Fibroblast of lung (primary cell): ENCODE results near the gene KIF5A. TPM values are rescaled to one million over a fixed set of nuclear protein-coding genes. Genes with fewer than 3 reads are reported as not detected.
"Not testable (repeated sequence)": the region's sequence is repeated elsewhere in the genome, so short reads cannot be mapped to it uniquely, and the experiment has no call there.

Experiments
- DNase-seq, 2 donors: peaks; one replicate each; pipeline versions ENCODE4 v3.0.0 to v3.0.0-alpha.2; 2010; ENCODE audit warnings: low read depth in 2 of 2
- H2AFZ ChIP-seq: 2 replicates; pipeline ENCODE4 v1.5.1; 2012; ENCODE audit warnings: low read length, control low read depth, inconsistent platforms
- H3K27ac ChIP-seq: 2 replicates; pipeline ENCODE4 v1.5.1; 2011; ENCODE audit warnings: low read length, control low read depth; ENCODE audit not compliant: insufficient read depth
- H3K27me3 ChIP-seq: 2 replicates; pipeline ENCODE4 v1.5.1; 2011; ENCODE audit warnings: mild to moderate bottlenecking, low read length; ENCODE audit not compliant: control insufficient read depth, insufficient read depth
- H3K36me3 ChIP-seq: 2 replicates; pipeline ENCODE4 v1.5.1; 2011; ENCODE audit warnings: low read length; ENCODE audit not compliant: control insufficient read depth, insufficient read depth
- H3K4me1 ChIP-seq: 2 replicates; pipeline ENCODE4 v1.5.1; 2011; ENCODE audit warnings: low read length; ENCODE audit not compliant: control insufficient read depth, insufficient read depth; ENCODE audit errors: extremely low read depth
- H3K4me2 ChIP-seq: 2 replicates; pipeline ENCODE4 v1.5.1; 2011; ENCODE audit warnings: low read length, control low read depth; ENCODE audit not compliant: insufficient read depth; ENCODE audit errors: extremely low read depth
- H3K4me3 ChIP-seq, 4 experiments: fragments of 200-600 bp in 1 of 4; sonication (generic) in 1 of 4; replicated peaks in 1 of 4; 2 replicates each; pipeline ENCODE4 v1.5.1; 2011 to 2016; ENCODE audit warnings: low read length in 4 of 4, low read depth in 3 of 4, mild to moderate bottlenecking in 3 of 4, control low read depth in 2 of 4, inconsistent platforms in 1 of 4, mixed read lengths in 1 of 4; ENCODE audit not compliant: insufficient read depth in 1 of 4; ENCODE audit errors: control extremely low read depth in 1 of 4
- H3K79me2 ChIP-seq: 2 replicates; pipeline ENCODE4 v1.5.1; 2012; ENCODE audit warnings: mild to moderate bottlenecking, low read length, inconsistent platforms; ENCODE audit not compliant: control insufficient read depth, insufficient read depth
- H3K9ac ChIP-seq: 2 replicates; pipeline ENCODE4 v1.5.1; 2011; ENCODE audit warnings: mild to moderate bottlenecking, low read length, control low read depth; ENCODE audit not compliant: insufficient read depth
- H3K9me3 ChIP-seq: 2 replicates; pipeline ENCODE4 v1.5.1; 2012; ENCODE audit warnings: low read depth, low read length; ENCODE audit not compliant: control insufficient read depth, insufficient read depth
- H4K20me1 ChIP-seq: 2 replicates; pipeline ENCODE4 v1.5.1; 2011; ENCODE audit warnings: low read length; ENCODE audit not compliant: control insufficient read depth, insufficient read depth; ENCODE audit errors: extremely low read depth
- EZH2 ChIP-seq: IDR thresholded peaks from 2 replicates; pipeline ENCODE4 v1.5.1; 2012; ENCODE audit warnings: low read length, control low read depth, mild to moderate bottlenecking; ENCODE audit errors: missing control alignments
- polyA plus RNA-seq, 2 donors: library from polyadenylated mRNA; depleted of rRNA in 1 of 2; stranded (reverse) in 1 of 2; unstranded in 1 of 2; fragments of >200 nt; gene quantifications; 2 replicates each; pipeline ENCODE4 v1.2.1, GENCODE V29; 2011 to 2012; ENCODE audit warnings: missing spikeins in 1 of 2
- total RNA-seq: library from RNA; depleted of rRNA; stranded (reverse); fragments of >200 nt; gene quantifications from 2 replicates; pipeline ENCODE4 v1.2.1, GENCODE V29; 2014
- TF ChIP-seq, protein P1 (sequence below), 2 donors: IDR thresholded peaks in 1 of 2; conservative IDR thresholded peaks in 1 of 2; 1 replicate in 1 of 2; 2 replicates in 1 of 2; pipeline ENCODE4 v1.5.1; 2011 to 2012; ENCODE audit warnings: low read length in 2 of 2, control low read depth in 1 of 2, inconsistent platforms in 1 of 2, low read depth in 1 of 2, mild to moderate bottlenecking in 1 of 2

Gene KIF5A
- total and polyA plus RNA-seq, 2 donors (not counting 1 experiment from before 2014, with no cell fraction given), result 0.53 to 1.3 TPM

DNA sequence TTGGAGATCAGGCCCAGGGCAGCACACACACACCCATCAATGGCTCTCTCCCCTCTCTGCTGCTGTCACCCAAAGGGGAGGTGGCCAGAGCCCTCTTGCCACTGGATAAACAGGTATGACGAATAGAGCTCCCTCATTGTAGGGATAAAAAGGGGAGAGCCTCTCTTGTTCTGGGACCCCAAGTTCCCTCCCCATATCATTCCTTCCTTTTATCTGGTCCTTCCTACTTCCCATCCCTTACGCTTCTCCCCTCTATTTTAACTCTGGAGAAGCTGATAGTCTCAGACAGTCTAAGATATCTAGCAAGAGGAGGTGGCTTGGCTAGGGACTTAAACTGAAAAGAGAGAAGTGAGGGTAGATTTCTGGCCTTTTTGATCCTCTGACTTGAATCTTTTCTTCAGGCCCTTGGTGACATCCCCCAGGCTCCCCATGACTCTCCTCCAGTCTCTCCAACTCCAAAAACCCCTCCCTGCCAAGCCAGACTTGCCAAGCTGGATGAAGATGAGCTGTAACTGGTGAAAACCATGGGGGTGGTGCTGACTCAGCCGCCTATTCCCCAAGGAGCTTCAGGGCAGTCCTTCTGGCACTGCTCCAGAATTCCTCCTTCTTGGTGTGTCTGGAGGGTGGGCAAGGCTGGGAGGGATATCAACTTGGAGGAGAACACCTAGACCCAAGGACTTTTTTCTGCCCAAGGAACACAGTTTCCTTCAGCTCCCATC lies 66.7 kb downstream of the KIF5A start:
- DNase-seq, result peak in 1 of 2 donors; percentile 39

DNA sequence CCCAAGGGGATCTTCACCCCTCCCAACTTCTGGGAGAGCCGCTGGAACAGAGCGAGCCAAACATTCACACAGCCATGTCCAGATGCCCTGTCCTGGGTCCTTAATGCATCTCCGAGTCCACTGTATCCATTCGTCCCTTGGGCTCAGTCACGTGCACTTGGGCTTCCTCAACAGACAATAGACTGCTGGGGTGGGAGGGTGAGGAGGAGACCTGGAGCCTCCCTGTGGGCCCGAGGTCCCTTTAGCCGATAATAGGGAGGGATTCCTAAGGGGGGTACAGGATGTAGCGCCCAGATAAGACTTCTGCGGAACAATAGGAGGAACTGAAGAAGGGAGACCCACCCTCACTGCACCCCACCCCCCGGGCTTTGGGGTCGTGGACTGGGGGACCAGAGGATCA lies 68.1 kb downstream of the KIF5A start:
- Histone ChIP-seq H3K27me3 (peaks cover 28% of the 10 kb centered on the region), H3K79me2 (no peaks in the 10 kb centered on the region), H3K36me3 (no peaks in the 10 kb centered on the region), H3K4me3 (no peak overlapping the region), H3K4me1 (peaks cover 5% of the 10 kb centered on the region), H3K4me2 (no peak overlapping the region), H3K9ac (no peak overlapping the region), H3K27ac (no peak overlapping the region), H2AFZ (no peak overlapping the region), H4K20me1 (no peaks in the 10 kb centered on the region), H3K9me3 (no peaks in the 10 kb centered on the region)
- no peak for DNase-seq
- TF ChIP-seq, protein P1, sequence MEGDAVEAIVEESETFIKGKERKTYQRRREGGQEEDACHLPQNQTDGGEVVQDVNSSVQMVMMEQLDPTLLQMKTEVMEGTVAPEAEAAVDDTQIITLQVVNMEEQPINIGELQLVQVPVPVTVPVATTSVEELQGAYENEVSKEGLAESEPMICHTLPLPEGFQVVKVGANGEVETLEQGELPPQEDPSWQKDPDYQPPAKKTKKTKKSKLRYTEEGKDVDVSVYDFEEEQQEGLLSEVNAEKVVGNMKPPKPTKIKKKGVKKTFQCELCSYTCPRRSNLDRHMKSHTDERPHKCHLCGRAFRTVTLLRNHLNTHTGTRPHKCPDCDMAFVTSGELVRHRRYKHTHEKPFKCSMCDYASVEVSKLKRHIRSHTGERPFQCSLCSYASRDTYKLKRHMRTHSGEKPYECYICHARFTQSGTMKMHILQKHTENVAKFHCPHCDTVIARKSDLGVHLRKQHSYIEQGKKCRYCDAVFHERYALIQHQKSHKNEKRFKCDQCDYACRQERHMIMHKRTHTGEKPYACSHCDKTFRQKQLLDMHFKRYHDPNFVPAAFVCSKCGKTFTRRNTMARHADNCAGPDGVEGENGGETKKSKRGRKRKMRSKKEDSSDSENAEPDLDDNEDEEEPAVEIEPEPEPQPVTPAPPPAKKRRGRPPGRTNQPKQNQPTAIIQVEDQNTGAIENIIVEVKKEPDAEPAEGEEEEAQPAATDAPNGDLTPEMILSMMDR (conservative IDR thresholded peaks at IDR 0.05 in 1 of 2, IDR thresholded peaks at IDR 0.05 in 1 of 2; ENCODE audit: low read depth in 1 of 2, low read length in 2 of 2), result no peak
- TF ChIP-seq EZH2, result no peak

More for the DNA sequence above, 66.7 kb downstream of the KIF5A start:
- Histone ChIP-seq H4K20me1 (no peaks in the 10 kb centered on the region), H3K27me3 (peaks cover 17% of the 10 kb centered on the region), H3K4me3 (no peak overlapping the region), H2AFZ (no peak overlapping the region), H3K36me3 (no peaks in the 10 kb centered on the region), H3K9ac (no peak overlapping the region), H3K79me2 (no peaks in the 10 kb centered on the region), H3K4me1 (peaks cover 3% of the 10 kb centered on the region), H3K27ac (no peak overlapping the region), H3K4me2 (no peak overlapping the region), H3K9me3 (no peaks in the 10 kb centered on the region)
- TF ChIP-seq, protein P1 (conservative IDR thresholded peaks at IDR 0.05 in 1 of 2, IDR thresholded peaks at IDR 0.05 in 1 of 2; ENCODE audit: low read depth in 1 of 2, low read length in 2 of 2), result no peak
- TF ChIP-seq EZH2, result no peak

DNA sequence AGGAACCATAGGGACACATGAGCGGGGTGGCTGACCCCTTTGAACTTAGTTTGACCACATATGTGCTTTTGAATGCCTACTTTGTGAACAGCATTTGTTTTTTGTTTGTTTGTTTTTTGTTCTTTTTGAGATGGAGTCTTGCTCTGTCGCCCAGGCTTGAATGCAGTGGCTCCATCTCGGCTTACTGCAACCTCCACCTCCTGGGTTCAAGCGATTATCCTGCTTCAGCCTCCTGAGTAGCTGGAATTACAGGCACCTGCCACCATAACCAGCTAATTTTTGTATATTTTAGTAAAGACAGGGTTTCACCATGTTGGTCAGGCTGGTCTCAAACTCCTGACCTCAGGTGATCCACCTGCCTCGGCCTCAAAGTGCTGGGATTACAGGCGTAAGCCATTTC lies 68.6 kb downstream of the KIF5A start:
- not testable (repeated sequence) for H3K79me2 ChIP-seq, H3K4me2 ChIP-seq, H3K9ac ChIP-seq, H3K4me1 ChIP-seq, H3K27ac ChIP-seq, H3K36me3 ChIP-seq, H4K20me1 ChIP-seq, DNase-seq, H3K9me3 ChIP-seq, H2AFZ ChIP-seq, H3K4me3 ChIP-seq
- H3K27me3 ChIP-seq, result peaks cover 30% of the 10 kb centered on the region
